Hippocampal formation (tissue), 2 donors: Measurements from ENCODE around the gene ATXN7L2.

Experiments used
- DNase-seq, 2 donors: peaks; one replicate each; lab custom pipeline; 2025; lab: John Stamatoyannopoulos, UW

The ATXN7L2 gene

DNA sequence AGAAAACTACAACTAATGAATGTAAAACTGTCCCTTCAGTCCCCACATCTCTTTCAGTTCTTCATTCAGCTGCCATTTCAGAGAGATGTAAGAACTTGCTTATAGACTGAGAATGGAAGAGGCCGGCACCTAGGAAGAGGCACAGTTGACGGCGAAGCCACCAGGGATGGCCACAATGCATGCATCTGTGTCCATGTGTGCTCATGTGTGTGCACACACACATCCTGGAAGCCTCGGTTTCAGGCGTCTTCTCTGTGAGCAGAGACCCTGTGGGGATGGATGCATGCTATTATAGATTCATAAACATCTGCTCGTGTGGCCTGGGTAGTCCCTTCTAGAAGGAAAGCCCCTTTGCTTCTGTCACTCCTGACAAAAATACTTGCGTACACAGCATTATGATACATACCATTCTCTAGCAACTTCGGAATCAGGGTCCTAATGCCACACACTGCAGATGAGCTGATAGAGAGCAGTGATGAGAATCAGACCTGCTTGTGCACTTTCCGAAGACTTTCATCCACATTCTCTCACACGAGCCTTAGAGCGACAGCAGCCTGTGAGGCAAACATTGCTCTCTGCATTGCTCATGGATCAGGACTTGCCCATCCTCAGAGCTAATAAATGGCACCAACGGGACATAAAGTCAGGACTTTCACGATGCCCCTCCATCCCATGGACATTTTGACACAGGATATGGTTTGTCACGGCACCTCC lies 43.5 kb downstream of the ATXN7L2 start:
- no peak for DNase-seq

- DNase-seq: no peak
Observed at GRCh38 chr1:109527846-109528695, 44.4 kb downstream of the ATXN7L2 start.

GRCh38 chr1:109528712-109529111 lies 45.0 kb downstream of the ATXN7L2 start:
- DNase-seq: no peak

DNA sequence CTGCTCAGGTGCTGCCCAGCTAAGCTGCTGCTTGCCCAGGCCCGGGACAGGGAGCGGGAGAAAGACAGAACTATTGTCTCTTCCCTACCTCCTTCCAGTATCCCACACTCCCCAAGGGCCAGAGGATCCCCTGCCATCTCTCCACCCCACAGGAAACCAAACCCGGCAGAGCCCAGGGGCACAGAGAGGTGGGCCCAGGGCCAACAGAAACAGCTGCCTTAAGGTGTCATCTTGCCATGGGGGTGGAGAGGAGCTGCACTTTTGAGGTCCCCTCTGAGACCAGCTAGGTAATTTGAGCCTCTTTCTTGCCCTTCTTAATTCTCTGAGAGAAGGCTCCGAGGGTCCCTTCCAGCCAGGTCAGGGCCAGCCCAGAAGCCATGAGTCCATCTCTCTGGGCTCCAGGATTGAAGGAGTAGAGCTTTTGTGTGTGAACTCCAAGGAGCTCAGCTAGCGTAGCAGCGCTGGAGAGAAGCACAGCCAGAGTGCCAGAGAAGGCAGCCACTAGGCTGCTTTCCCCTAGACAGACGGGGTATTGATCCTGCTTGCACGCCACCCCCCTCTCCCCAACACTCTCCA lies 46.3 kb downstream of the ATXN7L2 start:
- DNase-seq: peak in 1 of 2 donors; percentile 48

GRCh38 chr1:109530457-109531087 lies 46.9 kb downstream of the ATXN7L2 start:
- DNase-seq: peak; percentile 37 to 48

DNA sequence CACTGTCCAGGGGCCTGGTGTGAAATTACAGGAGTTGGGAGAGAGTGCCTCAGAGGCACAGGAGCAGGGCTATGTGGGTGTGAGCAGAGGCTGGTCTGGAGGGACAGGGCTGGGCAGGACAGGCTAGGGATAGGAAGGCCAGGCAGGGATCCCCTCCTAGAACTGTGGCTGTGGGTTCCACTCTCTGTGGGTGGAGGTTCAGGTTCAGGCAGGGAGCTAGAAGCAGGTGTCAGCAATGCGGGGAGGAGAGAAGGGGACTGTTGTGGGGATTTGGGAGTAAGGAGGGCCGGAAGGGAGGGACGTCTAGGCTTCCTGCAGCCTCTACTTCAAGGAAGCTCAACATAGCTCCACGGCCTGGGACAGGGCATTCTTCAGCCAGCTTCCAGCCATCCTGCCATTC lies 47.7 kb downstream of the ATXN7L2 start:
- no peak for DNase-seq

- DNase-seq: no peak
Observed at GRCh38 chr1:109531826-109532364, 48.2 kb downstream of the ATXN7L2 start.

GRCh38 chr1:109532365-109533136 lies 48.8 kb downstream of the ATXN7L2 start:
- DNase-seq: peak; percentile 52 to 86

- no peak for DNase-seq
Observed at GRCh38 chr1:109534307-109534858, 50.7 kb downstream of the ATXN7L2 start.

DNA sequence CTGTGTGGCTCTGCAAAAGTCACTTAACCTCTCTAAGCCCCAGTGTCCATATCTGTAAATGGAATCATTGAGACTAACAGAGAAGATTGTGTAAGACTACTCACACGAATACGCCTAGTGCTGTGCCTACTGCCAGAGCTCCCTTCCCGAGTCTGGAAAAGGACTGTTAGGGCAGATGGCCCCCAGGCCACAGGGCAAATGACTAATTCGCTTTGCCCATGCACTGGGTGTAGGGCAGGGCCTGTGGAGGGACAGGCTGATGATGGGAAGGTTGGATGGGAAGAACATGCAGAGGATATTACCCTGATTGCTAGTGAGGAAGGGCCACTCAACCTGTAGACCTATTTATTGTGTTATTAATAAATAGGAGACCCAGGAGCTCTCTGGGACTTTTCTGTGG lies 51.8 kb downstream of the ATXN7L2 start:
- DNase-seq: no peak

DNA sequence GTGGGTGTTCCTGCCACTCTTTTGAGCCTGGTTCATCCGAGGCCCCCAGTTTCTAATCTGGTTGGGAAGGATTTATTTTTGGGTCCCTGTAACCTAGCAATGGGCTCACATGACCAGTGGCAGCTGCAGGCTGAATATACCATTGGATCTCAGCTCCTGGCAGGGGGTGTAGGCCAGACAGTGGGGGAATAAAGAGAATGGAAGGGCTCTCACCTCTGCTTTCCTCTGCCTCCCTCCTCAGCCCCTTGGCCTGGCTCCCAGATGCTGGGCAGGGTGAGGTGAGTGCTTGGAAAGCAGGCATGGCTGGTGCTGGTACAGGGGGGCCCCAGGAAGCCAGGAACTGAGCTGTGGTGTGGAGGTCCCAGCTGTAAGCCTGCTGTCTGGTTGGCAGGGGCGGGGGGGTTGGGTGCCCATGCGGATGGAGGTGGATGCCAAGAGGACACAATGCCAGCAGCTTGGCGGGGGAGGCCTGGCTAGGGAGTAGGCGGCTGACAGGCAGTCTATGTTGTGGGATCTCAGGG lies 52.3 kb downstream of the ATXN7L2 start:
- DNase-seq: peak; percentile 32 to 61

DNA sequence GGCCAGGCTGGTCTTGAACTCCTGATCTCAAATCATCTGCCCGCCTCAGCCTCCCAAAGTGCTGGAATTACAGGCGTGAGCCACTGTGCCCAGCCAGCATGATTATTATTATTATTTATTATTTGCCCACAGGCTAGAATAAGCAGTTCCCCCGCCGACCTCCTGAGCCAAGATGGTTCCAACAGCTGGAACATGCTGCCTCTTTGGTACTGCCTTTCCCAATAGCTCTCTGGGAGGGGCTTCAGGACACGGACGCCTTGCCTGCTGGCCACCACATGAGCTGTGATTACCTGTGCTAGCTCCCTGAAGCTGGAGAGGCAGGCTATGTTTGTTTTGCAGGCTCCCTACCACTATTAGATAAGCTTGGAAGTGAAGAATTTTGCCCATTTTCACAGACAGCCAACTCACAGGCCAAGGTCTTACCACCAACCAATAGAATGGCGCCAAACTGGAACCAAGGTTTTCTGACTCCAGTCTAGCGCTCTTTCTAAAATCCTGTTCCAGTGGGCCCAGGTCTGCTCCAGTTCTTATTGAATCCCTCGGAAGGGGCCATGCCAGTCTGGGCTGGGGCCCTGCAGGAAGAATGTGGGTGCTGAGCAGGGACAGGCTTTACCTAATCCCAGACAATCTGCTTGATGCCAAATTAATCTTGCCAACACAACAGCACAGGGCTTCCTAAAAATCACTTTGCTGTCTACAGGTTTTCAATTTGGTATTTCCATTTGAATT lies 53.9 kb downstream of the ATXN7L2 start:
- DNase-seq: no peak

- DNase-seq: no peak
Observed at GRCh38 chr1:109538827-109539555, 55.3 kb downstream of the ATXN7L2 start.

DNA sequence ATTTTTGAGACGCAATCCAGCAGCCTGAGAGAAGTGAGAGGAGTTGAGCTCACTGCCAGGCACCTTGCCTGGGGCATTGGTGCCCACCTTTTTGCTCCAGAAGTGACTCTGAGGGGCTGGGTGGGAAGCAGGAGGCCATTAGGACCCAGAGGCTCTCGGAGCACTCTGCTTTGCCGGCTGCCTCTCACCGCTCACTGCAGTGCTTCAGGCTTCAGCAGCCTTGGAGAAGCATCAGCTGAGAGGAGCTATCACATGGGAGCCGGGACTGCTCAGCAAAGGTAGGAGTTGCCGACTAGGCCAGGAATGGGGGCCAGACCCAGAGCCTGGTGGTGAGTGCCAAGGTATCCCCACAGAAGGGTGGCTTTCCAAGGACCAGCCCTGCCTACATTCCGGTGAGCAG lies 56.0 kb downstream of the ATXN7L2 start, which contains the start of gene GPR61:
TSS of gene GPR61 (plus strand) at position 197 of the 400 bp plus-strand sequence. CDS start 3,151 bp downstream, outside the sequence.
- peak in 1 of 2 donors; percentile 35 for DNase-seq

GRCh38 chr1:109541102-109541501 lies 57.4 kb downstream of the ATXN7L2 start:
- DNase-seq: no peak
